Panc1 (cell line): ENCODE measurements around the gene NR6A1. TPM values are rescaled to one million over a fixed set of nuclear protein-coding genes. Genes with fewer than 3 reads are reported as not detected.

Source experiments
- ATAC-seq: fragments of 200-7000 bp; cut with Tn5 transposase; 2 replicates; pipeline ENCODE4 v1.9.1; 2020; ENCODE audit warnings: mild to moderate bottlenecking, moderate library complexity
- Bru-seq: library from RNA; stranded (reverse); fragments of 400-500 nt; gene quantifications from one replicate; lab custom pipeline; 2021; lab: Mats Ljungman, UMichigan
- BruChase-seq, 2 experiments: library from RNA; stranded (reverse); fragments of 400-500 nt; gene quantifications; one replicate each; lab custom pipeline; 2021; lab: Mats Ljungman, UMichigan
- BruUV-seq: library from RNA; stranded (reverse); fragments of 400-500 nt; replicated peaks from 2 replicates; lab custom pipeline; 2021; lab: Mats Ljungman, UMichigan
- CTCF ChIA-PET: fragments of 300-600 bp; sonication (Branson Sonifier 250); formaldehyde crosslinking; loops from one replicate; lab custom pipeline; 2022; ENCODE audit warnings: antibody characterized with exemption; lab: Charles Lee
- POLR2A ChIA-PET: fragments of 300-600 bp; sonication (Branson Sonifier 250); formaldehyde crosslinking; loops from one replicate; lab custom pipeline; 2022; ENCODE audit warnings: antibody characterized with exemption; lab: Charles Lee
- DNase-seq: peaks from one replicate; pipeline ENCODE4 v3.0.0-alpha.2; 2010; ENCODE audit warnings: low read depth, low spot score
- H3K27ac ChIP-seq: 2 replicates; pipeline ENCODE4 v1.5.1; 2011; ENCODE audit warnings: mild to moderate bottlenecking, low read length, inconsistent platforms
- H3K27me3 ChIP-seq: fragments of 200-500 bp; sonication (Bioruptor generic); 2 replicates; pipeline ENCODE4 v1.6.0; 2014; ENCODE audit warnings: low read length, inconsistent platforms; ENCODE audit not compliant: control insufficient read depth, insufficient read depth
- H3K36me3 ChIP-seq: fragments of 200-500 bp; sonication (Bioruptor generic); 2 replicates; pipeline ENCODE4 v1.5.1; 2014; ENCODE audit warnings: inconsistent platforms, mild to moderate bottlenecking, low read length, moderate library complexity; ENCODE audit not compliant: control insufficient read depth, insufficient read depth
- H3K4me1 ChIP-seq: 2 replicates; pipeline ENCODE4 v1.5.1; 2011; ENCODE audit warnings: inconsistent platforms, mild to moderate bottlenecking, low read length, moderate library complexity; ENCODE audit not compliant: control insufficient read depth, insufficient read depth
- H3K4me3 ChIP-seq, 2 experiments: 2 replicates each; pipeline ENCODE4 v1.5.1; 2011 to 2012; ENCODE audit warnings: low read depth in 2 of 2, low read length in 2 of 2, mild to moderate bottlenecking in 2 of 2, inconsistent platforms in 1 of 2, moderate library complexity in 1 of 2
- H3K9me3 ChIP-seq: fragments of 200-500 bp; sonication (Bioruptor generic); 2 replicates; pipeline ENCODE4 v1.5.1; 2014; ENCODE audit warnings: low read depth, mild to moderate bottlenecking, inconsistent platforms, low read length, moderate library complexity; ENCODE audit not compliant: control insufficient read depth, insufficient read depth
- CTCF ChIP-seq: fragments of 450-650 bp; IDR thresholded peaks from 2 replicates; pipeline ENCODE4 v1.5.1; 2017; ENCODE audit warnings: mild to moderate bottlenecking
- POLR2AphosphoS5 ChIP-seq: IDR thresholded peaks from 2 replicates; pipeline ENCODE4 v1.6.1; 2012; ENCODE audit warnings: mild to moderate bottlenecking, low read depth, low read length, moderate library complexity
- SIN3A ChIP-seq: IDR thresholded peaks from 2 replicates; pipeline ENCODE4 v1.6.1; 2012; ENCODE audit warnings: low read depth, mild to moderate bottlenecking, low read length, moderate library complexity, borderline replicate concordance; ENCODE audit not compliant: insufficient read depth
- TCF7L2 ChIP-seq: IDR thresholded peaks from 2 replicates; pipeline ENCODE4 v1.6.1; 2011; ENCODE audit warnings: mild to moderate bottlenecking, low read depth, low read length, inconsistent platforms
- in situ Hi-C: cut with HindIII; loops from 2 replicates; pipeline ENCODE4 v1.10.0; 2016; ENCODE audit warnings: low sequenced_read_pairs, low pct_unique_long_range_greater_than_20kb
- intact Hi-C: fragments of 100-400 bp; cut with micrococcal nuclease; formaldehyde crosslinking; loops from one replicate; pipeline ENCODE4 v1.10.0; 2022; ENCODE audit not compliant: unreplicated experiment
- long read RNA-seq: library from polyadenylated mRNA; unstranded; transcript quantifications from one replicate; pipeline ENCODE4 v2.0.0, GENCODE V29; 2021; ENCODE audit not compliant: unreplicated experiment
- polyA plus RNA-seq: library from polyadenylated mRNA; unstranded; fragments of >200 nt; gene quantifications from one replicate; pipeline ENCODE4 v1.2.1, GENCODE V29; 2012; ENCODE audit warnings: missing spikeins; ENCODE audit not compliant: insufficient read length
- total RNA-seq: library from RNA; stranded (reverse); gene quantifications from one replicate; pipeline ENCODE4 v1.2.1, GENCODE V29; 2021; ENCODE audit not compliant: unreplicated experiment
- TF ChIP-seq, protein P1 (sequence below), 2 experiments: IDR thresholded peaks; 2 replicates each; pipeline ENCODE4 v1.6.1; 2011 to 2012; ENCODE audit warnings: low read depth in 2 of 2, control low read depth in 1 of 2, low read length in 1 of 2, mild to moderate bottlenecking in 1 of 2, moderate library complexity in 1 of 2; ENCODE audit not compliant: insufficient read depth in 1 of 2

NR6A1 gene
- 7.6 TPM for total RNA-seq
- 2.5 TPM for polyA plus RNA-seq
- Bru-seq, nascent RNA: percentile 87 among the genes with signal in this experiment
- BruChase-seq, experiment 1, labeled RNA remaining after a 2-hour chase: percentile 87 among the genes with signal in this experiment
- BruChase-seq, experiment 2, labeled RNA remaining after a 6-hour chase: percentile 84 among the genes with signal in this experiment
- long read RNA-seq, full-length matches to known transcripts: 2 of 12 reads
- long read RNA-seq, partial matches to known transcripts: 3 of 12 reads
- long read RNA-seq, other reads (novel, unspliced or antisense): 7 of 12 reads

DNA sequence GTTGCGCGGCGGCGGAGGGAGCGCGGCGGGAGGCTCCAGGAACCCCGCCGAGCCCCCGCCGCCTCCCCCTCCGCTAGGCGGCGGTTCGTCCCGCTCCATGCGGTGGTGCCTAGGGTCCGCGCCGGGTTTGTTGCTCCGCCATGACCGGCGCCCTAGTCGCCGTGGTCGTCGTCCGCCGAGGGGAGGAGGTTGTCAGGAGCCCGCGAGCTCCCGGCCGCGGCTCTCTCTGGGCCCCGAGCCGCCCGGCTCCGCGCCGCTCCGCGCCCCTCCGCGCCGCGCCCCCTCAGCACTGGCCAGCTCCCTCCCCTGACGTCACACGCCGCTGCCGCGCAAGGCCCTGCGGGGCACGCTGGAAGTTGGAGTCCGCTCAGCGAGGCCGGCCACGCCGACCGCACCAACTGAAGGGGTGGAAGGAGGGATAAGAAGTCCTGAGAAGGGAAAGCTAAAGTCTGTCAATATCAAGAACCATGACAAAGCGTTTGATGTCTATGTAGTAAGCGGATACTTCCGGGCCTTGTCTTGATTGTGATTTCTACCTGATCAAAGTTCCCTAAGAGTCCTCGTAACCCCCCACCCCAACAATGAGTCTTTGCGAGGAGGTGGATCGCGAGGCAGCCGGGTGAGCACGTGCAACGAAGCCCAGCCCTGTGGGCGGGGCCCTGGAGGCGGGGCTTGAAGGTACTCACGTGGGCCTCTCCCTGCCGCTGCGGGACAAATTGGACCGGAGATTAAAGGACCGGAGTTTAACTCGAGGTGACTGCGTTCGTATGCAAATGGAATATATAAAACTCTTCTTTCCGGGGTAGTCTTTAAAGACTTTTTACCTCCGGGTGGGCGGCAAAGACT lies at the start of gene NR6A1:
NR6A1 (minus strand) TSS at position 291 of the 846 bp plus-strand sequence.
- BruUV-seq: no TSS peak

More for the DNA sequence above, at the start of gene NR6A1:
- Histone ChIP-seq H3K9me3 (no peaks in the 10 kb centered on the region), H3K4me3 (peak within 1 kb of the TSS; percentile 70 to 74), H3K27ac (peak within 1 kb of the TSS; percentile 90), H3K4me1 (peaks cover 25% of the 10 kb centered on the region), H3K27me3 (no peaks in the 10 kb centered on the region), H3K36me3 (no peaks in the 10 kb centered on the region; the same call in 1 of the 2 replicates)
- DNase-seq (peak; percentile 86), ATAC-seq (peak; percentile 92)
- intact Hi-C loops (loop anchor here (1.0 kb wide), 1 partner anchor 82 kb away; the partner anchor contains the start of gene WDR38), in situ Hi-C loops (no loop called here)
- TF ChIP-seq, protein P1, sequence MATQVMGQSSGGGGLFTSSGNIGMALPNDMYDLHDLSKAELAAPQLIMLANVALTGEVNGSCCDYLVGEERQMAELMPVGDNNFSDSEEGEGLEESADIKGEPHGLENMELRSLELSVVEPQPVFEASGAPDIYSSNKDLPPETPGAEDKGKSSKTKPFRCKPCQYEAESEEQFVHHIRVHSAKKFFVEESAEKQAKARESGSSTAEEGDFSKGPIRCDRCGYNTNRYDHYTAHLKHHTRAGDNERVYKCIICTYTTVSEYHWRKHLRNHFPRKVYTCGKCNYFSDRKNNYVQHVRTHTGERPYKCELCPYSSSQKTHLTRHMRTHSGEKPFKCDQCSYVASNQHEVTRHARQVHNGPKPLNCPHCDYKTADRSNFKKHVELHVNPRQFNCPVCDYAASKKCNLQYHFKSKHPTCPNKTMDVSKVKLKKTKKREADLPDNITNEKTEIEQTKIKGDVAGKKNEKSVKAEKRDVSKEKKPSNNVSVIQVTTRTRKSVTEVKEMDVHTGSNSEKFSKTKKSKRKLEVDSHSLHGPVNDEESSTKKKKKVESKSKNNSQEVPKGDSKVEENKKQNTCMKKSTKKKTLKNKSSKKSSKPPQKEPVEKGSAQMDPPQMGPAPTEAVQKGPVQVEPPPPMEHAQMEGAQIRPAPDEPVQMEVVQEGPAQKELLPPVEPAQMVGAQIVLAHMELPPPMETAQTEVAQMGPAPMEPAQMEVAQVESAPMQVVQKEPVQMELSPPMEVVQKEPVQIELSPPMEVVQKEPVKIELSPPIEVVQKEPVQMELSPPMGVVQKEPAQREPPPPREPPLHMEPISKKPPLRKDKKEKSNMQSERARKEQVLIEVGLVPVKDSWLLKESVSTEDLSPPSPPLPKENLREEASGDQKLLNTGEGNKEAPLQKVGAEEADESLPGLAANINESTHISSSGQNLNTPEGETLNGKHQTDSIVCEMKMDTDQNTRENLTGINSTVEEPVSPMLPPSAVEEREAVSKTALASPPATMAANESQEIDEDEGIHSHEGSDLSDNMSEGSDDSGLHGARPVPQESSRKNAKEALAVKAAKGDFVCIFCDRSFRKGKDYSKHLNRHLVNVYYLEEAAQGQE (IDR thresholded peaks at IDR 0.05; ENCODE audit: insufficient read depth in 1 of 2, low read depth in 2 of 2, low read length in 1 of 2): peak; percentile 58 to 86; a peak in 3 of 4 replicates
- TF ChIP-seq TCF7L2 (peak; percentile 72; the same call in 1 of the 2 replicates), CTCF (peak; percentile 38; the same call in 1 of the 2 replicates), POLR2AphosphoS5 (peak; percentile 45; the same call in 1 of the 2 replicates), SIN3A (0 out of 2 replicates have a peak, but pooled peaks have one; percentile 59)
- CTCF ChIA-PET: interaction anchor here (0.6 to 7.6 kb wide), 3 partner anchors 19 to 82 kb away, joined by 3 to 134 read pairs (median 13); partner anchors contain the start of gene WDR38
- POLR2A ChIA-PET: interaction anchor here (0.5 to 0.7 kb wide), 2 partner anchors 82 to 91 kb away, joined by 3 to 4 read pairs; partner anchors contain the start of gene WDR38
